AG10803 (cell line): Measurements from ENCODE around the gene CCDC167.

Experiments used
- DNase-seq: peaks from one replicate; pipeline ENCODE4 v3.0.0; 2010; ENCODE audit warnings: low read depth
- H3K4me3 ChIP-seq: 2 replicates; pipeline ENCODE4 v1.5.1; 2011; ENCODE audit warnings: mild to moderate bottlenecking, low read length, control low read depth
- TF ChIP-seq, protein P1 (sequence below): conservative IDR thresholded peaks from 2 replicates; pipeline ENCODE4 v1.5.1; 2011; ENCODE audit warnings: mild to moderate bottlenecking, low read length, control low read depth, inconsistent platforms

The CCDC167 gene

DNA sequence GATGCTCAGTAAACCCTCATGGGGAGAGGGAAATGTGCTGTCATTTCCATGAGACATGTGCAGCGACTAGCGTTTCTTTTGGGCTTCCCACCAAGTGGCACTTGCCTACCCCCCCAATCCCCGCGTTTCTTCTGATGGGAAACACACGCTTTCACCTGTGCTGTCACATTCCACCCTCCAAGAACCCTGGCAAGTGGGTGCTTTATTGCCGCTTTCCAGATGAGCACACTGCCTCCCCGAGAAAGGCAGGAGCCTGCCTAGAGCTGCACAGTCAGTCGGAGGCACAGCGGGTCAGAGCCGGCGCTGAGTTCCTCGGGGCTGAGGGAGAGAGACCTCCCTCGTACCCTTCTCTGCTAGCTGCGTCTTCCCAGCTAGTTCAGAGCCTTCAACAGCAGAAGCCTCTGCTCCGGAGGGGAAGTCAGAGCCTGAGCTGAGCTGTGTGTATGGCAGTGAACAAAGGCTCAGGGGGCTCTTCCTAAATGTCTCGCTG is 12.3 kb upstream of the CCDC167 start:
- no peak overlapping the region for H3K4me3 ChIP-seq
- TF ChIP-seq, protein P1, sequence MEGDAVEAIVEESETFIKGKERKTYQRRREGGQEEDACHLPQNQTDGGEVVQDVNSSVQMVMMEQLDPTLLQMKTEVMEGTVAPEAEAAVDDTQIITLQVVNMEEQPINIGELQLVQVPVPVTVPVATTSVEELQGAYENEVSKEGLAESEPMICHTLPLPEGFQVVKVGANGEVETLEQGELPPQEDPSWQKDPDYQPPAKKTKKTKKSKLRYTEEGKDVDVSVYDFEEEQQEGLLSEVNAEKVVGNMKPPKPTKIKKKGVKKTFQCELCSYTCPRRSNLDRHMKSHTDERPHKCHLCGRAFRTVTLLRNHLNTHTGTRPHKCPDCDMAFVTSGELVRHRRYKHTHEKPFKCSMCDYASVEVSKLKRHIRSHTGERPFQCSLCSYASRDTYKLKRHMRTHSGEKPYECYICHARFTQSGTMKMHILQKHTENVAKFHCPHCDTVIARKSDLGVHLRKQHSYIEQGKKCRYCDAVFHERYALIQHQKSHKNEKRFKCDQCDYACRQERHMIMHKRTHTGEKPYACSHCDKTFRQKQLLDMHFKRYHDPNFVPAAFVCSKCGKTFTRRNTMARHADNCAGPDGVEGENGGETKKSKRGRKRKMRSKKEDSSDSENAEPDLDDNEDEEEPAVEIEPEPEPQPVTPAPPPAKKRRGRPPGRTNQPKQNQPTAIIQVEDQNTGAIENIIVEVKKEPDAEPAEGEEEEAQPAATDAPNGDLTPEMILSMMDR = no peak
- no peak for DNase-seq

DNA sequence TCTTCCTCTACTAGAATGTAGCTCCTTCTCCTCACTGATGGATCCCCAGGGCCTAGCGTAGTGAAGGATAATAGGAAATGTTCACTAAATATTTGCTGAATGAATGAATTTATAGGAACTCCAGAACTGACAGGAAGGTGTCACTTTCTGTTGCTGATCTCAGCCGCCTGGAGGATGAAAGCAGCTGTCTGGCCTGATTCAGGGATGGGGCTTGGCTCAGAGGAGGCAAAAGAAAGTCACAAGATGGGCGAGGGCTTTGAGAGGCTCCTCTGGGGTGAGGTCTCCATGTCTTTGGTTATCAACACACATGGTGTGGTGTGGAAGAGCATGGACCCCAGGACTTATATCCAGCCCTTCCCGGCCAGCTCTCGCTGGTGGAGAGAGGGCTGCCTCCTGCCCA is 11.5 kb upstream of the CCDC167 start:
- no peak for DNase-seq
- H3K4me3 ChIP-seq = no peak overlapping the region
- TF ChIP-seq, protein P1 = no peak

DNA sequence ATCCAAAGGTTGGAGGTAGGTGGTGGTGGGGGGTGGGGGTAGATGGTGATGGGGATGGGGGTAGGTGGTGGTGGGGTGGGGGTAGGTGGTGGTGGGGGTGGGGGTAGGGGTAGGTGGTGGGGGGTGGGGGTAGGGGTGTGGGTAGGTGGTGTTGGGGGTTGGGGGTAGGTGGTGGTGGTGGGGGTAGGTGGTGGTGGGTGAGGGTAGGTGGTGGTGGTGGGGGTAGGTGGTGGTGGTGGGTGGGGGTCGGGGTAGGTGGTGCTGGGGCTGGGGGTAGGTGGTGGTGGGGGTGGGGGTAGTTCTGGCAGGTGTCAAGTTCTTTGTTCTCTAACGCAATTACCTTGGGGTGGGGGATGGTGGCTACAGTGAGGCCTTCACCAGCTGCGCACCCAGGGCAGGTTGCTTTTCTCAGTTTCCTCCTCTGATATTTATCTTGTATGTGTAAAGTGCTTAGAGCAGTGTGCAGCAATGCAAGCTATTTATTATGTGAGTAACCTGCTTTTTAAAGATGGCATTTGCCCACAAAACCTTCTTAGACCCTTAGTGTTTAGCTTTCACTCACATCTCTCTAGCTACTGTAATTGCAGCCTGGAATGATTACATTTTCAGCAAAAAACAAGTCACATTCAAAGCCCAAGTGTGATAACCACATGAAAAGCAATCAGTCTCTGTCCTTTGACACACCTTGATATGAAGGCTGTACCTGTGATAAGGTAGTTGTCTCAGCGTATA is 8.2 kb upstream of the CCDC167 start:
- H3K4me3 ChIP-seq = no peak overlapping the region
- DNase-seq = no peak
- TF ChIP-seq, protein P1 = no peak

DNA sequence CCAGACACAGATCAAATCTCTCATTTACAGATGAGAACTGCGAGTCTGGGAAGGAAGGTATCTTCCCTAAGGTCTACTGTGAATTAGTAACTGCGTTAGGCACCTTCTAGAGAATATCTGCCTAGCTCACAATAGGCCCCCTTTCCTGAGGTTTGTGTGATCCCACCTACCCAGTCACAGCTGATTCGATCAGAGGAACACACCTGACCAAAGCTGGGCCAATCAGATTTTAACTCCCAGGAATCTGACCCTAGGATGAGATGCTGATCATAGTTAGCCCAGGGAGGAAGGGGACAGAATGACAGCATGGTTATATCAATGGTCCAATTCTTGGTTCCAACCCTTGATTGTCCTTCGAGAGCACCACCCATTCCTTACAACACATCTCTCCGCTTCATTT is 7.4 kb upstream of the CCDC167 start:
- TF ChIP-seq, protein P1 = no peak
- DNase-seq = no peak
- no peak overlapping the region for H3K4me3 ChIP-seq

DNA sequence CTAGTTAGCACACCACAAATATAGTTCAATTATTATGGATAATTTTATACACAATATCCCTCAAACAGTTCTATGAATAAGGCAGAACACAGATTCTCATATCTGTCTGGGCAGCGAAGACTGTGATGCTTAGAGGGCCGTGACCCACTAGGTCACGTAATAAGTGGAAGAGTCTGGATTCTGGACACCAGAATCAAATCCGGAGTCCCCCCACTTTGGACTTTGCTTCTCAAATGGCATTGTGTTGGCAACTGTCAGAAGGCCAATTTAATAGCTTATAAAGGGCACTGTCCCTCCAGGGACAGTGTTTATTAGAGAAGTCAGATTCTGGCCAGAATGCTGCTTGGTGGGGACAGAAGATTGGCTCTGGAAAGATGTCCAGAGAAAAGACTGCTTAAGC is 6.8 kb upstream of the CCDC167 start:
- DNase-seq = no peak
- no peak overlapping the region for H3K4me3 ChIP-seq
- TF ChIP-seq, protein P1 = no peak

DNA sequence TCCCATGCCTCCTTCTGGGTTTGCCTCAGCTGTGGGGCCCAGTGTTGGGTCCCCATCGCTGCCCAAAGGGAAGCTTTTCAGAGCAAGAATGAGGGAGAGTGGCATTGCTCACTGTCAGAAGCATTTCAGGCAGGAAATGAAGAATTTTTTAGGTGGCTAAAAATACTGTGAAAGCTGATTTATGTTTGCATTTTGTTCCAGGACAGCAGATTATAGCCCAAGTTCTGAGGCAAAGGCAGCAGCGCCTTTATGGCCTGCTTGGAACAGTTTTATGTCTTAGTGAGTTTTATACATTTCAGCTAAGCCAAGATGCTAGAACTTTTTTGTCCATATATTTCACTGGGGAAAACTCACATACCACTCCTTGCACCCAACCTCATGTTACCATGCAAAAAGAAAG is 4.3 kb upstream of the CCDC167 start:
- TF ChIP-seq, protein P1 = no peak
- DNase-seq = no peak

DNA sequence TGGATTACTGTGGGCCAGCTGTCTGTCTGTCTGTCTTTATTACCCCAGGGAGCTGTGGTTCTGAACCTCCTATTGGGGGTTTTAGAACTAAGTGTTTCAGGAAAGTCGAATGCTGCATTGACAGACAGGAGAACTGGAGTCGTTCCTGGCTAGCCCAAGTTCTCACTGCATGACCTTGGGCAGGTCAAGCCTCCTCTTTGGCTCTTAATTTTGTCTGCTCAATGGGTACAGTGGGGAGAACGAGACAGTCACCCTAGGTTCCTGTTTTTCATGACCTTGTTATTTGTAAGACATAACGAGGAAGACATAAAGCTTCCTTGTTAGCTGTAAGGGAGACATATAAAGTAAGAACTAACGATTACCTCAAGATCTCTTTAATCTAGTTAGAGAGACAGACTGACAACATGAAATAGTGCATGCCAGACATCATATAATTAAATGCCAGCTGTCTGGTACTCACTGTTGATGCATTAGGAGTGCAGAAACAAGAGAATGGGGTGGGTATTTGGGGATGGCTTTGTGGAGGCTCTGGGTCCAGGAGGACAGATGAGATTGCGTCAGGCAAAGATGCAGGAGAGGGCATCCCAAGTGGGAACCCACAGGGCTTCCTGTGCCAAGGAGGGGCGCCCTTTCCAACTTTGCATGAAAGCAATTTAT is 3.7 kb upstream of the CCDC167 start:
- no peak overlapping the region for H3K4me3 ChIP-seq
- TF ChIP-seq, protein P1 = no peak
- no peak for DNase-seq

More for the DNA sequence above, 4.3 kb upstream of the CCDC167 start:
- H3K4me3 ChIP-seq = no peak overlapping the region
